Measurements from ENCODE around the gene HERPUD1.

DNA sequence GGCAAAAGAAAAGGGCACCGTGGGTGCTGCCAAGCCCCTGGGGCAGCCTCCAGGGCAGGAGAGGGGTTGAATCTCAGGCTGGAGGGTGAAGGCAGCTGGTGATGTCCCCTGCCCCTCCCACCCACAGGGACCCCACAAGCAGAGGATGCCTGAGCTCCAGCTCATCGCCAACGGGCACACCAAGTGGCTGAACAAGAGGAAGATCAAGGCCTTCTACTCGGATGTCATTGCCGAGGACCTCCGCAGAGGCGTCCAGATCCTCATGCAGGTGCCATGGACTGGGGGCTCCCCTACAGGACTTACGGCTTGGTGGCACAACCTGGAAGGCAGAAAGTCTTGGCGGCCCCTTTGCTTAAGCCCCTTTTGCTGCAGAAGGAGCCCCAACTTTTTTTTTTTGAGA, 45.1 kb upstream of the HERPUD1 start:
- TF ChIP-seq POLR2AphosphoS5 (IDR thresholded peaks at IDR 0.05; ENCODE audit: insufficient read depth in 1 of 2, low read depth in 1 of 2) (no peak), POLR2A (IDR thresholded peaks at IDR 0.05) (no peak)
- TF ChIP-seq, protein P1, sequence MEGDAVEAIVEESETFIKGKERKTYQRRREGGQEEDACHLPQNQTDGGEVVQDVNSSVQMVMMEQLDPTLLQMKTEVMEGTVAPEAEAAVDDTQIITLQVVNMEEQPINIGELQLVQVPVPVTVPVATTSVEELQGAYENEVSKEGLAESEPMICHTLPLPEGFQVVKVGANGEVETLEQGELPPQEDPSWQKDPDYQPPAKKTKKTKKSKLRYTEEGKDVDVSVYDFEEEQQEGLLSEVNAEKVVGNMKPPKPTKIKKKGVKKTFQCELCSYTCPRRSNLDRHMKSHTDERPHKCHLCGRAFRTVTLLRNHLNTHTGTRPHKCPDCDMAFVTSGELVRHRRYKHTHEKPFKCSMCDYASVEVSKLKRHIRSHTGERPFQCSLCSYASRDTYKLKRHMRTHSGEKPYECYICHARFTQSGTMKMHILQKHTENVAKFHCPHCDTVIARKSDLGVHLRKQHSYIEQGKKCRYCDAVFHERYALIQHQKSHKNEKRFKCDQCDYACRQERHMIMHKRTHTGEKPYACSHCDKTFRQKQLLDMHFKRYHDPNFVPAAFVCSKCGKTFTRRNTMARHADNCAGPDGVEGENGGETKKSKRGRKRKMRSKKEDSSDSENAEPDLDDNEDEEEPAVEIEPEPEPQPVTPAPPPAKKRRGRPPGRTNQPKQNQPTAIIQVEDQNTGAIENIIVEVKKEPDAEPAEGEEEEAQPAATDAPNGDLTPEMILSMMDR (IDR thresholded peaks at IDR 0.05): no peak

Measured in vagina (tissue), 2 donors.